ENCODE data around the gene GTF3C1.

DNA sequence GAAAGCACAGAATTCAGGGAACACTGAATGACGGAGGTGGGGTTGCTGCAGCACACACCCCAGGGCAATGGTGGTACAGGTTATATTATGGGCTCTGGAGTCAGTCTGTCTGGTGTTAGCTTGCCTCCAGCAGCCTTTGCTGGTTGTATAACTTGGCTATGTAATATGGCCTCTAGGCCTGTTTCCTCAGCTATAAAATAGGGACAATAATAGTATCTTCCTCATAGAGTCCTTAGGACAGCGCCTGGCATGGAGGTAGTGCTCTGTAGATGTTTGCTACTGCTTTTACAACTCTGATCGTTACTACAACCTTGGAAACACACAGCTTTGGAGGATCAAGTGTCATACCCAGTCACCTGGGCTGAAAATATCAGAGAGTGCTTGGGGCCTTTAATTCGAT lies 31.5 kb downstream of the GTF3C1 start:
- TF ChIP-seq, protein P1, sequence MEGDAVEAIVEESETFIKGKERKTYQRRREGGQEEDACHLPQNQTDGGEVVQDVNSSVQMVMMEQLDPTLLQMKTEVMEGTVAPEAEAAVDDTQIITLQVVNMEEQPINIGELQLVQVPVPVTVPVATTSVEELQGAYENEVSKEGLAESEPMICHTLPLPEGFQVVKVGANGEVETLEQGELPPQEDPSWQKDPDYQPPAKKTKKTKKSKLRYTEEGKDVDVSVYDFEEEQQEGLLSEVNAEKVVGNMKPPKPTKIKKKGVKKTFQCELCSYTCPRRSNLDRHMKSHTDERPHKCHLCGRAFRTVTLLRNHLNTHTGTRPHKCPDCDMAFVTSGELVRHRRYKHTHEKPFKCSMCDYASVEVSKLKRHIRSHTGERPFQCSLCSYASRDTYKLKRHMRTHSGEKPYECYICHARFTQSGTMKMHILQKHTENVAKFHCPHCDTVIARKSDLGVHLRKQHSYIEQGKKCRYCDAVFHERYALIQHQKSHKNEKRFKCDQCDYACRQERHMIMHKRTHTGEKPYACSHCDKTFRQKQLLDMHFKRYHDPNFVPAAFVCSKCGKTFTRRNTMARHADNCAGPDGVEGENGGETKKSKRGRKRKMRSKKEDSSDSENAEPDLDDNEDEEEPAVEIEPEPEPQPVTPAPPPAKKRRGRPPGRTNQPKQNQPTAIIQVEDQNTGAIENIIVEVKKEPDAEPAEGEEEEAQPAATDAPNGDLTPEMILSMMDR (IDR thresholded peaks at IDR 0.05), result no peak
- TF ChIP-seq POLR2A (IDR thresholded peaks at IDR 0.05), result no peak

Measured in adrenal gland (tissue), 5 donors.